Endothelial cell of hepatic sinusoid (primary cell): ENCODE data around the gene NBL1.

Source experiments
- in situ Hi-C: cut with HindIII; loops from 2 replicates; pipeline ENCODE4 v1.10.0; 2017; ENCODE audit warnings: low sequenced_read_pairs

Gene NBL1

DNA sequence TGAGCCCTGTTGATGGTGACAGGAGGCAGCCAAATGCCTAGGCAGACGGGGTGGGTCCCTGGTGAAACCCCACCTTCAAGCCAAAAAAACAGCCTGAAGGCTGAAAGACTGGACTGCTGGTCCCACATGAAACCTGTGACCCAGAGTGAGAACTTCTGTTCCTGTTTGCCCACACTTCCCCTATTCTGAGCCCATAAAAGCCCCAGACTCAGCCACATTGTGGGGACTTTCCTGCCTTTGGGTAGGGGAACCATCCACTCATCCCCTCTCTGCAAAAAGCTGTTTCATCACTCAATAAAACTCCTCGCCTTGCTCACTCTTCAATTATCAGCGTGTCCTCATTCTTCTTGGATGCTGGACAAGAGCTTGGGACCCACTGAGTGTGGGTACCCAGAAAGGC is 45.7 kb downstream of the NBL1 start:
- in situ Hi-C loops: no loop called here

DNA sequence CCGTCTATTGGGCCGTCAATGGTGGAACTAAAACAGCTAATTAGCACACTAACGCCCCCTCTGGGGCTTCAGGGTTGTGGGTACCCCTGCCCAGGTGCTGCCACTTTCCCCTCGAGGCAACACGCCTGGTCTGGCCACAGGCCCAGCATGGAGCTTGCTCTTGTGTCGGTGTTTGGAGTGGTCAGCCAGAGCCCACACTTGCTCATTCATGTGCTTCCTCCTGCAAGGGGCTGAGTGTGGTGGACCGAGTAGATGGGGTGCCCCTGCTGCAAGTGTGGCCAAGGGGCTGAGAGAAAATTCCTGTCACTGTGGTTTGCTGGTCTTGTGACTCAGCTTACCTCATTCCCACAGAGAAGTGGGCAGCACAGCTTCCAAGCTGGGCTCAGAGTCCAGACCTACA is 46.2 kb downstream of the NBL1 start:
- in situ Hi-C loops: no loop called here

- in situ Hi-C loops: no loop called here
Observed at GRCh38 chr1:19694298-19694697, 50.2 kb downstream of the NBL1 start.

DNA sequence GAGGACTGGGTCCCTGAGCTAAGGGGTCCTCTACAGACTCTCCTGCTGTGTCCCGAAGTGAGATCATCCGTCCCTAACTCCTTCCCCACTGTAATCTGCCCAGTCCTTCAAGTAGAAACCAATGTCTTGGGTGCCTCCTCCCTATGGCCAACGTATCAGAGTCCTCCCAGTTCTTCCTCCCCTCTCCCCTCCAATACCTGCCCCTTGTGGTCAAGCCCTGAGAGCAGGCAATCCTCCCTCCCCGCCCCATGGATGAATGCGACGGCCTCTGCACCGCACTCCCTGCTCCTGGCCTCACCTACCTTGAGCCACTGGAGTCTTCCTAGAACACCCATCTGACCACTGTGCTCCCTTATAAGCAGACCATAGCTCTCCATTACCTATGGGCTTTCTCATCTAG is 51.7 kb downstream of the NBL1 start:
- in situ Hi-C loops: no loop called here

DNA sequence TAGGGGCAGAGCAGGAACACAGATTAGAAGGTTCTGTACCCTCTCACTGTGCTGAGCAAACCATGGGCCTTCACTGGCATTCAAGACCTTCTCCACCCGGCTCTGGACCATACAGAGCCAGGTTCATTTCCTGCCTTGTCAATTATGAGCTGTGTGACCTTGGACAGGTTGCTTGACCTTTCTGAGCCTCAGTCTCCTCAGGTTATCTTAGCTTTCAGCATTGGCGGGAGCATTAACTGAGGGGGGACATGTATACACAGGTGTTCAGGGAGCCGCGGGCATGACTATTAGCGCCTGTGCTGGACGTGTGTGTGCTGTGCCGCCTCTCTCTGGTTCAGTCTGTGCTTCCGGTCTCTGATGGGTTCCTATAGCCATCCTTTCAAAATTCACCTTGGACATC is 52.7 kb downstream of the NBL1 start:
- in situ Hi-C loops: no loop called here

DNA sequence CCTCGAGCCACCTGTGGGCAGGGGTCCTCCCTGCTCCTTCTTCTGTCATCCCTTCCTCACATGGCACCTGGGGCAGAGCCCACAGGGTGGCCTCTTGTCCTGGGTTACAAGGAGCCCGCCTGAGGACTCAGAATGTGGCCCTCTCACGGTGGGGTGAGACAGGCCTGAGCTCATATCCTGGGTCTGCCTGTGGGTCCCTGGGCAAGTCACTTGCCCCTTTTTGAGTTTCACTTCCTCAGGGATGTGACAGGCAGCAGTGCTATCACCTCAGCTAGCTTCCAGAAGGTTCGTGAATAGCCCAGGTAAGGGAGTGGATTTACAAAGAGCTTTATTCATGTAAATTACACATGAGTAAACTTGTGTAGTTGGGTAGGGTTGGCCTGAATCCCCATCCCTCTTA is 54.1 kb downstream of the NBL1 start:
- in situ Hi-C loops: no loop called here

DNA sequence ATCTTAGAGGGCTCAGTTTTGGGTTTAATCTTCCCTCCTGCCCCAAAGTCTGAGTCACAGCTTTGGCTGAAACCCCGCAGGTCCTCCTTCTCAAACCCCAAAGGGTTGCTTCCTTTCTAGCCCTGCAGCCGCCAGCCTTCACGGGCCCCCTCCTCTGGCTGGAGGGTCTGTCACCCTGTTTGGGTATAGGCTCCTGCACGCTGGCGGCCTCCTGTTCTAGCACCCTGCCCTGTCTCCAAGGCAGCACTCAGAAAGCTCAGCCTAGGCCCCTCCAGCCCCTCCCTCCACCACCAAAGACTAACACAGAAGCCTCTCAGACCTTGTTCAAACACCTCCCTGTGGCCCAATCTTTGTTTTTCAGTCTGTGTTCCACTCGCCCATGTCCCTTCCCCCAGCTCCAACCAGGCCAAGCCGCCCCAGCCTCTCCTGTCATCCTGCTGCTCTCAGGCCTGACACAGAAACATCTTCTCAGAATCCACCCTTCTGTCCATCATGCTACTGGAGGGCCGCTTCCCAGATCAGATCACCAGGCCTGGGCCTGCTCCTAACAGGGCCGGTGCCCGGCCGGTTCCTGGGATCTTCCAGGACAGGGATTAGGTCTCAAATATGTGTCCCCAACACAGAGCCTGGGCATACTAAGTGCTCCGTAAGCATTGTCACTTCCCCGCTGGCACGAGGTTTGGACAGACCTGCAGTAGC is 56.1 kb downstream of the NBL1 start:
- in situ Hi-C loops: no loop called here

DNA sequence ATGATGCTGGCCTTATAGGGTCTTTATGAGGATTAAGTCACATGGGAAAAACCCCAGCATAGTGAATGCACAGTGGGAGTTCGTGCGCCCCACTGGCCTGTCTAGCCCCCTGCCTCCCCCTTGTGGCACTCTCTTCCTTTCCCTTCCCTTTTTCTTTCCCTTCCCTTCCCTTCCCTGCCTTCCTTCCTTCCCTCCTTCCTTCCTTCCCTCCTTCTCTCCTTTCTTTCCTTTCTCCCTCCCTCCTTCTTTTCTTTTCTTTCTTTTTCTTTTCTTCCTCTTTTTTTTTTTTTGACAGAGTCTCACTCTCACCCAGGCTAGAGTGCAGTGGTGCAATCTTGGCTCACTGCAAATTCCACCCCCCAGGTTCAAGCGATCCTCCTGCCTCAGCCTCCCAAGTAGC is 59.2 kb downstream of the NBL1 start:
- in situ Hi-C loops: no loop called here

GRCh38 chr1:19704247-19705113 is 60.4 kb downstream of the NBL1 start:
- in situ Hi-C loops: loop anchor here (5.0 kb wide), 2 partner anchors 37 to 103 kb away; no protein-coding TSS in a partner anchor

- in situ Hi-C loops: loop anchor here (5.0 kb wide), 2 partner anchors 38 to 102 kb away; no protein-coding TSS in a partner anchor
Observed at GRCh38 chr1:19705464-19705863, 61.4 kb downstream of the NBL1 start.

DNA sequence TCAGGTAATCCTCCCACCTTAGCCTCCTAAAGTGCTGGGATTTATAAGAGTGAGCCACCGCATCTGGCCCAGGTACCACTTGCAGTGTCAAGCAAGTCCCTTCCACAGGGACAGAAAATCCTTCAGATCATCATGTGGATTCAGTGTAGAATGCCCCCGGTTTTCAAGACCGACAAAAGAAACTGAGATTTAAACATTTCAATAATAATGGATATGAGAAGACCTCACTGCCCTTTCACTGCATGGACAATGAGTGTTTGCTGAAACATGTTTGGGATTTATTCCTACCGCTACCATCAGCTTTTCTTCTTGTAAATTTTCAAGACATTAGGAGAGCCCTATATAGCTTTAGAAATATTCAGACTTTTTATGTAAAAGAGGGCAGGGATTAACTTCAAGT is 62.0 kb downstream of the NBL1 start:
- in situ Hi-C loops: loop anchor here (5.0 kb wide), 2 partner anchors 39 to 101 kb away; no protein-coding TSS in a partner anchor
